HG03439 (cell line): ENCODE data around the gene MGAT3.

Experiments used
- ATAC-seq: cut with Tn5 transposase; IDR thresholded peaks from one replicate; pipeline ENCODE4 v1.9.1; 2021; ENCODE audit warnings: mild to moderate bottlenecking, moderate library complexity; ENCODE audit not compliant: unreplicated experiment

The MGAT3 gene

DNA sequence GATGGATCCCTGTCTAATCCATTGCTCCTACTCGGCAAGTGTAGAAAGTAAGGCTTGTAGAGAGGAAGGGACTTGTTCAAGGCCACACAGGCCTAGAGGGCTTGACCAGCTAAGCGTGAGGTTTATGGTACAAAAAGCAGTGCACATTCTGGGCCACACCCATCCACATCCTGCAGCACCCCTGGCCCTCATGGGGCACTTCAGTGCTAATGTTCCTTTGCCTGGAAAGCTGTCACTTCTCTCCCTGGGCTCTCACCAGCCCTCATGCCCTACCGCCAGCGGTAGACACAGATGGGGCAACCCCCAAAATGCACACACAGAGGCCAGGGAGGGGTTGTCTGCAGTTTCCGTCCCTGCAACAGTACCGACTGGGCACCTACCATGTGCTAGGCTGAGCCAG, 7.1 kb upstream of the MGAT3 start:
- ATAC-seq, result no peak

DNA sequence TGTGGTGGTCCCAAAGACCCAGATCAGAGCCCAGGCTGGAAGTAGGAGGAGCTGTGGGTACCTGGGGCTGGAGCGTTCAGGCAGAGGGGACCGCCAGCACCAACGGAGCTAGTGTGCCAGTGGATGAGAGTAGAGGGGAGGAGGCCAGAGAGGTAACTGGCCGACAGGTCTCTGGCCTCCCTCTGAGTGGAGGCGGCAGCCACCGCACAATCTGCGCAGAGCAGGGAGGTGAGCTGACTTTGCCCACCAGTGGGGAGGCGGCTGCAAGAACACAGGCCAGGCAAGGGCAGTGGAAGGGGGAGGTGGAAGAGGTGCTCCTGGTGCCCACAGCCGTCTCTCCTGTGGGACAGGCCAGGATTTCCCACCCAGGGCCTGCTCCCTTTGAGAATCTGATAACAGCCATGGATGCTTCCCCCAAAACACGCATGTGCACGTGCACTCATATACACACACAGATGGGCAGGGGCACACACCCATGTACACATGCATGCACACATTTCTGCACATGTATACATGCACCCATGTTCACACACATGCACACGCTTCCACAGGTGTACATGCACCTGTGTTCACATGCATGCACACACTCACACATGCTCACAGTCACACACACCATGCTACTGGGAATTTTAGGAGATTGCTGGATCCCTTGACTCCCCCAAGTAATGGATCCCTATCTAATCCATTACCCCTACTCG, 6.4 kb upstream of the MGAT3 start:
- no peak for ATAC-seq

DNA sequence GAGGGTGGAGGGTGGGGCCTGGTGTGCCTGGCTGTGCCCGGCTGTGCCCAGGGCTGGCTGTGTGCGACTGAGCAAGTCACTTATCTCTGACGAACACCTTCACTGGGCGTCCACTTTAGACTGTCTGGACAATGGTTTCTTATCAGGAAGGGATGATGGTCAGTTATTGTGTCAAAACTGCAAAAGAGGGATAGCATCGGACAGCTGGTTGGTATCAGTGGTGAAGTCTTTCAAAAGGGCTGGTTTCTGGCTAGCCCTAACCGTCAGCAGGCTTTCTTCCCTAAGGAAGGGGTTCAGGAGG, 4.1 kb upstream of the MGAT3 start:
- no peak for ATAC-seq

DNA sequence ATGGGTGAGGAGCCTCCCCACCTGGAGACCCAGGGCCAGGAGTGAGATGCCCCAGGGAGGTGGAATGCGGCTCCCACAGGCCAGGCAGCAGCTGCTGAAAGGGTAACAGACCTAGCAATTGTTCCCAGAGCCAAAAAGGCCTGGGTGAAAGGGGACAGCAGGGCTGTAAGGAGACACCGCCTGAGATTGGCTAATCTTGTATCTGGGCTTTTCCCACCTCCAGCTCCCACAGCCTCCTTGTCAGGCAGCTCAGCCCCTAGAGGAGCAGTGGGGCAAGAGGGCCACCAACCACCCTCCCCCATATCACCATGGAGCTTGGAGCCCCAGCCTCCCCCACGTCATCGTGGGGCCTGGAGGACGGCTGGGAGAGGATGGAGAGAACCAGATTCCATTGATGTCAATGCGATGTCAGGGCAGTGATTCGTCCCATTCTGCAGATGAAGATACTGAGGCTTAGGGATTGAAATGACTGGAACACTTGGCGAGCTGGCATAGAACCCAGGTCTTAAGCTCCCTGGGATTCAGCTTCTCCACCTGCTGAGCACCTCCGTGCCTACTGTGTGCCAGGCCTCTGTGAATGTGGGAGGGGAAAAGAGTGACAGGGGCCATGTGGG, 2.9 kb upstream of the MGAT3 start:
- no peak for ATAC-seq

DNA sequence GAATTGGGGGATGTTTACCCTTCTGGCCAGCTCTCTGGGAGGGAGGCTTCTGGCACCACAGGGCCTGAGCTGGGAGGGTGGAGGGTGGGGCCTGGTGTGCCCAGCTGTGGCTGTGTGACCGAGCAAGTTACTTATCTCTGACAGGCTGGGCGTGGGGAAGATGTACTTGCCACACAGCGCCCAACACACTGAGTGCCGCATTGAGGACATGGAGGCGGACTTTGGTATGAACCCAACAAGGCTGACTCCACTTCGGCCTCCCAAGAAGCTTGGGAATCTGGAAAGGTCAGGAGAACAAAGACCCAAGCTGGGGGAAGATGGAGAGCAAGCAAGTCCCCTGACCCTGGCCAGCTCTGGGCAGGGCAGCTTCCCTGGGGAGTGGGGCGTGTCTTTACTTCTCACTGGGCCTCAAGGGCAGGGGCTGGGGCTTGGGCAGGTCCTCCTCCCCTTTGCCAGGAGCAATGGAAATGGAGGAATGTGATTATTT, 2.4 kb upstream of the MGAT3 start:
- ATAC-seq, result no peak

DNA sequence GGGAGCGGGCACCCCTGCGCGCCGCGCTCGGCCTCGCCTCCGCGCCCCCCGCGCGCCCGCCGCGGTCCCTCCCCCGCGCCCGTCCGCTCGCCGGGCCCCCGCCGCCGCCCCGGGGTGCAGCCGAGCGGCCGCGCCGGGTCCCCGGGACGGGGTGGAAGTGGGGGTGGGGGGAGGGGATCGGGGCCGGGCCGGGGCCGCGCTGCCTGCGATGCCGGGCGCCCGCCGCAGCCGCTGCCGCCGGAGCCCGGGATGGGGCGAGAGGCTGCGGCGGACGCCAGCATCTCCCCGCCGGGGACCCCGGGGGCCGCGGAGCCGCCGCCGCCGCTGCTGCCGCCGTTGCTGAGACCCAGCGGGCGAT, 365 bp downstream of the MGAT3 start:
- ATAC-seq, result no peak

DNA sequence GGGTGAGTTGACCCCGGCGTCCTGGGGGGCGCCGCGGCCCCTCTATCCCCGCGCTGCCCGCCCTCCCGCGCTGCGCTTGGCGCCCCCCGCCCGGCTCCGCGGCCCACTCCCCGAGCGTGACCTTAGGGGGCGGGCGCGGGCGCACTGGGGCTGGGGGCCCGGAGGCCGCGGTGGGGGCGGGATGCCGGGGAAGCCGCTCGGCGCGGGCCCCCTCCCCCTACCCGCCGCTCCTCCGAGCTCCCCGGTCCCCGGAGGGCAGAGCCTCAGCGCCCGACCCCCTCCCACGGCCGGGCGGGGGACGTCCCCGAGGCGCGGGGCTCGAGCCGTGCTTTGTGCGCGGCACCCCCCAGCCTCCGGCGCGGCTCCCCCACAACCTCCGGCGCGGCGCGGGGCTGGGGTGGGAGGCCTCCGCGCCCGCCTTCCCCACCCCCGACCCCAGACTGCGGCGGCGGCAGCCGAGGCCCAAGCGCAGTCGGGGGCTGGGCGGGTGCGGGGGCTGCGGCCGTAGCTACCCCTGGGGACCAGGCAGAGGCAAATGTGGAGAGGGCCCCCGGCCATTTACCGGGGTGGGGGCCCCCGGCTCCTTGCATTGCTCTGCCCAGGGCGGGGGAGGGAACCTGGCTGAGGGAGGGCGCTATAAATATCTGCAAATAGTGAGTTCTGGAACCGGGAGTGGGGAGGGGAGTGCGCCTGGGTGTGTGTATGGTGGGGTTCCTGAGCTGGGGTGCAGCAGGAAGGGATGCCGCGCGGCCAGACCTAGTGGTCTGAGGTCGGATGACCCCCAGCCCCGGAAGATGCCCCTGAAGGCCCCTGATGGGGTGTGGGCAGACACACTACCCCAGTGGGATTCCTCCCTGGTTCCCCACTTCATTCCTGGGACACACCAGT, 988 bp downstream of the MGAT3 start:
- ATAC-seq, result no peak

DNA sequence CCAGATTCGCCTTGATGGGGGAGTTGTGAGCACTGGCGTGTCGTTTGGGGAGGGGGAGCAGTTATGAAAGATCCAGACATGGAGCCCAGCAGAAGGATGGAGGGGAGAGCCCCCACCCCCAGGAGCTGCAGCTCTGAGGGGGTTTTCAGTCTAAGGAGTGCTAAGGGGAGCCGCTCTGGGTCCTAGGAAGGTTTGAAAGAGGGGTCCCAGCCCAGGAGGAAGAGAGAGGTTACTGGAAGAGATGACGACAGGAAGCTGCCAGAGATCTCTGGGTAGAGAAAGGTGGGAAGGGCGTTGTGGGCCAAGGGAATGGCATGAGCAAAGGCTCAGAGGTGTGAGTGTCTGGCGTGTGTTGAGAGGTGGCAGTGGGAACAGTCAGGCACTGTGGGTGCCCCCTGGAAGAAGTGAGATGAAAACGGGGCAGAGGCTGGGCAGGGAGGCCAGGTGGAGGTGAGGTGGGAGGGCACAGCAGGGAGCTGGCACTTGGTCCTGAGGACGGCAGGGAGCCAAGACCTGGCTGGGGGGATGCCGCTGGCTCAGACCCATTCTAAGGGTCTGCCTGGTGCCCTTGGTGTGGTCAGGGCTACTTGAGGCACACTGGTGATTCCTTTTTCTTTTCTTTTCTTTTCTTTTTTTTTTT, 1.8 kb downstream of the MGAT3 start:
- ATAC-seq, result no peak

DNA sequence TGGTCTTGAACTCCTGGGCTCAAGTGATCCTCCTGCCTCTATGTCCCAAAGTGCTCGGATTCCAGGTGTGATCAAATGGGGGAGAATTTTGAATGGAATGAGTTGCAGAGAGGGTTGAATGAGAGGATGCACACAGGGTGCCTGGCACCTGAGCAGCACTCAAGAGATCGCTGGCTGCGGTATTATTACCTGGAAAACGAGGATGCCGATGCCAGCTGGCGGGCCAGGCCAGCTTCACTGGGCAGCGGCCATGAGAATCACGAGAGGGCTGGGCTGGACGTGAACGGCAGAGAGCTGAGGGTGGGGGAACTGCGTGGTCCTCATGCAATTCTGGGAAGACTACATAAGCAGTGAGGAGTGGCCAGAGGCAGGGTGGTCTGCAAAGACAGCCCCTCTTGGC, 2.9 kb downstream of the MGAT3 start:
- ATAC-seq, result no peak

DNA sequence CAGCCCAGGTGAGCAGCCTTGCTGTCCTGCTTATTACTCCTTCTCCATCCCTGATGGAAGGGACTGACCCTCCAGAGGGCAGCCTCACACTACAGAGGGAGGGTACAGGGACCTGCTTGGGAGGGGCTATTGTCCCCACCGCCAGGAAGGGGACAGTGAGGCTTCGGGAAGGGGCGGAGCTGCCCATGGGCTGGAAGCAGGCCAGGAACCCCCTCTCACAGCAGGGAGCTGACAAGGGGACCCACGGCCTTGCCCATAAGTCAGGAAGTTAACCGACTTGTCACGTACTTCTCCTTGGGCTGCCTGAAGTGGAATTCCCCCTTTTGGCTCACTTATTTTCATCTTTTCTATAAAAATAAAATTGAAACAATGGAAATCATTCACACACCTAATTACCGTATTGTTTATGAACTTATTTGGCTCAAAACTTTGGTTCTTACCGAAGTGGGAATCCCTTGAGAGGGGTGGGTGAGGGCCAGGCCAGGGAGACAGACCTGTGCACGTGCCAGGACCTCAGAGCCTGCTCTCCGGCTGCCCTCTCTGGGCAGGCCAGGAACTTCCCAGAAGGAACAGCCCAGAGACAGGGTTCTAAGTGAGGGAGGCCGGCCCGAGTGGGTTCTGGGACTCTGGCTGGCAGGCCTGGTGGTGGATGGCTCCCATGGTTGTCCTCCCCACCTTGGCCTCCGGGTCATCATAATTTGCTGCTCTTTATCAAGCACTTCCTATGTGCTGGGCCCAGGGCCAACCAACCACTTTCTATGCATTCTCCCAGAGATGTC, 5.8 kb downstream of the MGAT3 start:
- no peak for ATAC-seq

DNA sequence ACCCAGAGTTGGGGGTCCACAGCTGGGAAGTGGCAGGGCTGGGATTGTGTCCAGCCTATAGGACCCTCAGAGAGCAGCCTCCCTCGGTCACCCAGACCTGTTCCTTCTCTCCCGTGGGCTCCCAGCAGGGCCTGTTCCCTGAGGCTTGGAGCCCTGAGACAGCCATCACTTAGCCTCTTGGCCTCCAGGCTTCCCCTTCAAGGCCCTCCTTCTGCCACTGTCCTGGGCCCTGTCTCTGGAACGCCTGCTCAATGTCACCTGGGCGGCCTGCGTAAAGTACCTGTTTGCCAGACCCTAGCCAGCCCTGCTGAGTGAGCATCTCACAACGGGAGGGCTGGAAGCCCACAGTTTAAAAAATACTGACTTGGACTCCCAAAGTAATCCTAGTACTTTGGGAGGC, 6.5 kb downstream of the MGAT3 start:
- ATAC-seq, result no peak

DNA sequence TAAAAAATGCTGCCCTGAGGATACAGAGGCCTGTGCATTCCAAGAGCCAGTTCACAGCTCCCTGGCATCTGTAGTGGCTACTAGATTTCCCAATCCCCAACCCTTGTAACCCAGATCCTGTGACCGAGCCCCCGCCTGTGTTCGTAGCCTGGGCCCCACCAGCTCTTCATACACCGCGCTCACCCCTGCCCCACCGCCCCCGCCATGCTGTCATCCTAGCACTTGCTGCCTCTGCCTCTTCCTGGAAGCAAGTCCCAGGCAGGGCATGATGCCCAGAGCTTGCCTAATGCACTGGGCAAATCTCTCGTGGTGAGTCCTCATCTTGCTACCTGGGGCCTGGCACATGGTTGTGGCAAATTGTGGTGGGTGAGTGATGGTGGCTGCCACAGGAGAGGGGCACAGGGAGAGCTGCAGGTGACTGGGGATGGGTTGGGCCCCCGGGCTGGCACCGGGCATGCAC, 7.1 kb downstream of the MGAT3 start:
- ATAC-seq, result no peak

DNA sequence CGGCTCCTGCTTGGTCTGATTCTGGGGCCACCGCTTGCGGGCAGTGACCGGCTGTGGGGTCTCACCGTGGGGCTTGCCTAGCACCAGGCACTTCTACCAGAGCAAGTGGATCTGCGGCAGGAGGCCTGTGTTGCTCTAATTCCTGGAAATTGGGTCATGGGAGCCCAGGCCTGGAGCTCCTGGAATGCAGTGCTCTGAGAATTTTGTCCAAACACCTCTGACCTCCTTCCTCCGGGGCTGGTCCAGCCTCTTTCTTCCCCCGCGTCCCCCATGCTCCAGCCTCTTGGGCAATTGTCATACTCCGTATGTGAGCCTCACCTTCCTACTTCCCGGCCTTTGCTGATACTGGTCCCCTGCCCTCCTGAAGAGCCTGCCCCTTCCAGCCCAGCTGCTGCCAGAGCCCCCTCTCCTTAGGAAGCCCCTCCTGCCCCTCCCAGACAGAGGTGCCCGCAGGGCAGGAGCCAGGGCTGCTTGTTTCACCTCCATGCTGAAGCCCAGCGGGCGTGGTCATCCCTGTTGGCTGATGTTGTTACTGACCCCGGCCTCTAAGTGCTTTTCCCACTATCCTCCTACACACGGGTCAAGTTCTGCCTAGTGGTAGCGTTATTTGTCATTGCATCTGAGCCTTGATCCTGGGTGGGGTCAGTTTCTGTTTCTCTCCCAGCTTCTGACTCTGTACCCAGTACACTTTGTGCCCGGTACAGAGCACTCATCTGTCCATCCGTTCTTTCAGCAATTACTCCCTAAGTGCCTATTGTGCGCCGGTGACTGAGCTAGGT, 9.6 kb downstream of the MGAT3 start:
- no peak for ATAC-seq

DNA sequence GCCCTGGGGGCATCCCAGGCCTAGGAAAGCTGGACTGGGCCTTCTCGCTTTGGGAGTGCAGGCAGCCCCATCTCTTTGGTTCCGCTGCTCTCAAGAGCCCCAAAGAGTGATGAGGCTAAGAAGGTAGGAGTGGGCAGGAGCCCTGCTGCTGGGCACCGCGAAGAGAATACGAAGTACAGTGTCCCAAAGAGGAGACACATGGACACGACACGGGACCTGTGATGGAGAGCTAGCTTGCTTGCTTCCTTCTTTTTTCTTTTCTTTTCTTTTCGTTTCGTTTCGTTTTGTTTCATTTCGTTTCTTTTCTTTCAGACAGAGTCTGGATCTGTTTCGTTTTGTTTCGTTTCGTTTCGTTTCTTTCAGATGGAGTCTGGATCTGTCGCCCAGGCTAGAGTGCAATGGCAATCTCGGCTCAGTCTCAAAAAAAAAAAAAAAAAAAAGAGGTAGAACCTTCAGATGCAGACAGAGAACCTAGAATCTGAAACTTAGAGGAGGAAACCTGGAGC, 10.6 kb downstream of the MGAT3 start:
- ATAC-seq, result no peak

DNA sequence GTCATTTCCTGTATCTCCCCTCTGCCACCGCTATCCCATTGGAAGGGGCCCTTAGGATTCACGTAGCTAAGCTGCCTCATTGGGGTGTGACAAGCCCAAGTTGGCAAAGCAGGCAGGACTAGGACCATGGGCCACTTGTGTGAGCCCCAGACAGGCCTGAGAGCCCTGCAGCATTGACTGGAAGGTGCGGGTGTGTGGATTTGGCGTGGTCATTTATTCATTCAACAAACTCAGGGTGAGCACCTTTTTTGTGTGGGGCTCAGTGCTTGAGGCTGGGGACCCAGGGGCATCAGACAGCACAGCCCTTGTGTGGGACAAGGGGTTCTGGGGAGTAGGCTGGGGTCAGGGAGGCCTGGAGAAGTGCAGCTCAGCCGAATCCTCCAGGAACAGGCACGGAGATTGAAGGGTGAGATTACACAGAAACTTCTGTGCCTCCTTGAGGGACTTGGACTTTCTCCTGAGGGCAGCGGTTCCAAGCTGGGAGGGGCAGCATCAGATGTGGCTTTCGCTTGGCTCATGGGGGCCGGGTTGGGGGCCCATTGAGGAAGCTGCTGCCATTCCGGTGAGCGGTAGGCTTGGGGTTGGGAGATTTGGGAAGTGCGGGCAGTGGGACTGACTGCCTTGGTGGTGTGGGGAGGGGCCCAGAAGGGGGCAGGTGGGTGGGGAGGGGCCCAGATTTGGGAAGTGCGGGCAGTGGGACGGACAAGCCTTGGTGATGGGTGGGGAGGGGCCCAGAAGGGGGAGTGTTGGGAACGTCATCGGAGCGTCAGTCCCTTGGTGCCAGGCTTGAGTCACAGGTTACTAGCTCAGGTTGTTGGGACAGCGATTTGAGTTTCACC, 11.9 kb downstream of the MGAT3 start:
- ATAC-seq, result no peak

DNA sequence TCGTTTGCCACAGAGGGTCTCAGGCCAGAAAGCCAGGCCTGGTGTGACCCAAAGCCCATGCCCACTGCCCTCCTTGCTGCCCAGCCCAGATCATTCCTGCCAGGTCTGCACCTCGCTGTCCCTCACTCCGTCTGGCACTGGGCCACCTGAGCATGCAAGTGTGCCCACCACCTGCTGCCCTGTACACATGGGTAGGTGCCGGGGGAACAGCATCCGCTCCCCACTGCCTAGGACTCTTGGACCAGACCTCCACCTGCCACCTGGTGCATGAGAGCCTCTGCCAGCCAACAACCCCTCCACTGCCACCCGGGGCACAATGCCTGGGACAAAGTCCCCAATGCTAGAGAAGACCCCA, 12.5 kb downstream of the MGAT3 start:
- no peak for ATAC-seq

DNA sequence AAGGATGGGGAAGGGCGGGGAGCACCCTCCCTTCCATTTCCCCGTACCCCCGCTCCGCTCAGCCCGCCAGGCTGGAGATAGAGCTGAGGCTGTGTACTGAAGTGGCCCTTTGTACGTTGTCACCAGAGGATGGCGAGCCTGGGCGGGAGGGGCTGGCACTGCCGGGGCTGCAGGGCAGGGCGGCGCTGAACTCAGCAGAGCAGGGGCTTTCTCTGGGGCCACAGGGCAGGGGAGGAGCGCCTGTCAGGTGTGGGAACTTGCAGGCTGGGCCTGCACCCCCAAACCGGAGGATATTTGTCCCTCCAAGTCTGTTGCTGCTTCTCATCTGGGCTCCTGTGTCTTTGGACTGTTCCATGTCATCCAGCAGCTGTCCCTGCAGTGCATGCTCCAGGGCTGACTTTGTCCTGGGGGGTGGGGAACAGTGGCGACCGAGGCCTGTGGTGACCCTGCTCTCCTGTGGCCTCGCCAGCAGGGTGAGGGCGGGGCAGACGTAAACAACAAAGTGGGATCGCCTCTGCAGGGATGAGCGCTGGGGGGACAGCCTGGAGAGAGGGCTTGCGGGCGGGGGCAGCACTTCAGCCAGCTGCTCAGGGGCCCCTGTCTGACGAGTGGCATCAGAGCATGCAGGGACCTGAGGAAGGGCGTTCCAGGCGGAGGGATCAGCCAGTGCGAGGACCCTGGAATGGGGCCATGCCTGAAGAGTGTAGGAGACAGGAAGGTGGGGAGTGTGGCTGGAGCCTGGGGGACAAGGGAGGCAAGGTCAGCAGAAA, 13.1 kb downstream of the MGAT3 start:
- ATAC-seq, result no peak
